DMS114 treated with DMSO at 0.1 percent for 48 hours (cell line): ENCODE measurements around the gene ATXN7L2.

Experiments used
- DNase-seq: peaks from one replicate; lab custom pipeline; 2025; ENCODE audit not compliant: unreplicated experiment; lab: John Stamatoyannopoulos, UW

Gene ATXN7L2

DNA sequence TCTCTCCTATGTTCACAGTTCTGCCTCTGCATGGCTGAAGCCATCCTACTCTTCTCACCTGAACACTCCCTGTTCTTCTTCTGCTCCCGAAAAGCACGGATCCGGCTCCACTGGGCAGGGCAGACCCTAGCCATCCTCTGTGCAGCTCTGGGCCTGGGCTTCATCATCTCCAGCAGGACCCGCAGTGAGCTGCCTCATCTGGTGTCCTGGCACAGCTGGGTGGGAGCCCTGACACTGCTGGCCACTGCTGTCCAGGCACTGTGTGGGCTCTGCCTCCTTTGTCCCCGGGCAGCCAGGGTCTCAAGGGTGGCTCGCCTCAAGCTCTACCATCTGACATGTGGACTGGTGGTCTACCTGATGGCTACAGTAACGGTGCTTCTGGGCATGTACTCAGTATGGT lies 12.0 kb downstream of the ATXN7L2 start:
- no peak for DNase-seq

DNA sequence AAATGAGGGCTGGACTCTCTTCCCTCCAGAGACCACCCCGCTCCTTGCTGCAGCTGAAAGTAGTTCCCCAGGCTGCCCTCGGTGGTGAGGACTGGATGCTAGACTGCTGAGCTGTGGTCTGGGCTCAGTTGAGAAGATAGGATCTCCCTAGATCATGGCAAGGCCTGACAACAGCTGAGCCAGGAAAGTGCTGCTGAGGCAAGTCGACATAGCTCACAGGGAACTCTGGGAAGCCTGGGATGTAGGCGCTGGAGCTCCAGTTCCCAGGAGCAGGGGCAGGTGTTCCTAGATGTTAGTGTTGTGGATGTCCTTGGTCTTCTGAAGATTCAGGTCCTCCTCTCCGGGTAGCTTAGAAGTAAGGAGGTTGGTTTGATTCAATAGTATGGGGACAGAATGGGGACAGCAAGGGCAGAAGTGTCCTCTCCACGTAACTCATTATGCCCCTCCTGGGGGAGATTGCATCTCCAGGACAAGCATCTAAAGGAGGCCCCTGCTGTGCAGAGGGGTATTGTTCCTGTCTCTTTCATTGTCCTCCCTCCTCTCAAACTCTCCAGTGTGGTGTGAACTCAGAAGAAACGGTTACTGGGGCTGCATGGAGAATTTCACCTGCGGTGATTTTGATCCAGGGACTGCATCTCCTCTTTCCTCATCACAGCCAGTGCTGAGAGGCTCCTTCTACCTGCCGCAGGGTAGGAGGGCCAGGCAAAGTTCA lies 13.9 kb downstream of the ATXN7L2 start:
- DNase-seq, result no peak

DNA sequence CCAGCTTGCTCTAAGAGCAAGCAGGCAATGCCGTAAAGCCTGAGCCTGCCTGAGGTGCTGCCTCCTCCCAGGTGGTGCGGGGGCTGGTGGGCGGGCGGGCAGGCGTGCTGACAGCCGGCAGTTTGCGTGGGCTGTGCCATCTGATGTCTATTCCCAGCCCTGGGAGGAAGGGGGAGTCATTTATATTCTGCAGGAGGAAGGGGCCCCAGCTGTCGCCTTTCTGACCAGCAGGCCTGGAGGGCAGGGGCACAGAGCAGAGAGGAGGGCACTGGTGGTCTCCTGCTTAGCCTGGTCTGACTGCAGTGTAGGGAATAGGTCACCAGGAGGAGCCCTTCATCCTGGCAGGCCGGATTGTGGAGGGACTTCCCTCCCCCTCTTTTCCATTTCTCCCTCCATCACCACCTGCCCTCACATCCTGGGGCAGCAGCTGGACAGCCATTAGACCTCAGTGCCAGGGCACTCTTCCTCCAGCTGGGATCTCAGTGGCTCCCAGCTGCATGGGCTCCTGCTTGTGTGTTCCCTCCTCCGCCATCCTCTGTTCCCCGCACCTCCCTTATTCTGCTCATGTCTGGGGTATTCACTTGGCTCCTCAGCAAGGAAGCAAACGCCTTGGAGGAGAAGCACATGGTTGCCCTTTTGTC lies 14.6 kb downstream of the ATXN7L2 start:
- DNase-seq, result peak; percentile 55

DNA sequence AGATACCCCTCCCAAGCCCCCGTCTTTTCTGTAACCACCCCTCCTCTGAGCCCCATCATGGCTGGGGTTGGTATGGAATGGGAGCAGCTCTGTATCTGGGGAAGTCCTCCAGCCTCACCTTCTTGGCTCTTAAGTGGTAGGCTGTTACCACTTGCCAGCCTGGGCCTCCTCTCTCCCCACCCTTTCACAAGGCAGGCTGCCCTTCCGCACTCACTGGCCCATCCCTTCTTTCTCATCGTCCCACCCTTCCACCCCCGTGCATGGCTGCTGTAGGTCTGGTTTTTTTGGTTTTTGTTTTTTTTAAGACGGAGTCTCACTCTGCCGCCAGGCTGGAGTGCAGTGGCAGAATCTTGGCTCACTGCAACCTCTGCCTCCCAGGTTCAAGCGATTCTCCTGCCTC lies 15.4 kb downstream of the ATXN7L2 start:
- DNase-seq, result no peak

DNA sequence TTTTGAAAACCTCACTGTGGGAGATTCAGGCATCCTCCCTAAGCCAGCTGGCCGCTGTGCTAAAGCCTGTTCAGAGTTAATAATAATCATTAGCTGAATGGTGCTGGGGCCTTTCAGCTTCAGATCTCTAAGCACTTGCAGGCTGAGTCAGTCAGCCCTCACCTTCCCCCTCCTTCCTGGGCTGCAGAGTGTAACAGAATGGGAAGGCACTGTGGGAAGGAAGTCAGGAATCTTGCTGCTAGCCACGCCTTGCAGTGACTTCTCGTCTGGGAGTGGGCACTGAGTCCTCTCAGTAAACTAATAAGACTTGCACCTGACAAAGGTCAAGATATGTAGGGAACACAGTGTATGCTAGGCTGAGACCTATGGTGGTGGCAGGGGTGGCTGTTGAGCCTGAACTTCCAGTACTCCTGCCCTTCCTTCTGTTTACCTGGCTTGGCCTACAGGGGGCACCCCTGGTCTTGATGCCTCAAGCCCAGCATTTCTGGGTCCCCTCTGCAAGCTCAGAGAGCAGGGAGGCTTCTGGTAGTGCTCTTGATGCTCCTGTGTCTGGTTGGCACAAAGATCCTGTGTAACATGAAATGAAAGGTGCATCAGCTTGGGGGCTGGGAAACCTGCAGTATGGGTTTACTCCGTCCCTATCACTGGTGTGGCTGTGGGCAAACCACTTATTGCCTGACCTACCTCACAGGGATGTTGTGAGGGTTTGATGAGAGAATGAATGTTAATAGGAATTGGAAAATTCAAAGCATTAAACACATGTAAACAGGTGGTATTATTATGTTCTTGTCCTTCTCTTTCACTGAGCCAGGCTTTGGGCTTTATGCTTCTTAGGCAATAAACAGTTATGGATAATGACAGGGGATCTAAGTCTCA lies 16.2 kb downstream of the ATXN7L2 start:
- DNase-seq, result peak; percentile 60

DNA sequence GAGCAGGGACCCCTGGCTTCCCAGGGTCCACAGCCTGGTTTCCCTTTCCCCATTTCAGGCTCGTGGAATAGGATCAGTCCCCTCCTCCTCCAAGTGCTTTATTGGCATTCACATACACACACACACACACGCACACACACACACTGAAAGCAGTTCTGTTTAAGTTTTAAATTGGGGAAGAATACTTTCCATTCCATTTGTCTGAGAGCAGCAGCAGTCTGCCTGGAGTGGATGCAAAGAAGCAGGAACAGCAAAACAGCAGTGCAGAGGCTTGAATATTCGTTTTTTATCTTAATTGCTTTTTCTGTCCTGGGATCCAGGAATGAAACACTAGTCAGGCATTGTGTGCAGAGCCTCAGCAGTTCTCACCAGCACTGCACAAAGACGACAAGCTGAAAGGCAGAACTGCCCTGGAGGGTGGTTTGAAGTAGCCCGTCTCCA lies 17.3 kb downstream of the ATXN7L2 start:
- DNase-seq, result no peak

DNA sequence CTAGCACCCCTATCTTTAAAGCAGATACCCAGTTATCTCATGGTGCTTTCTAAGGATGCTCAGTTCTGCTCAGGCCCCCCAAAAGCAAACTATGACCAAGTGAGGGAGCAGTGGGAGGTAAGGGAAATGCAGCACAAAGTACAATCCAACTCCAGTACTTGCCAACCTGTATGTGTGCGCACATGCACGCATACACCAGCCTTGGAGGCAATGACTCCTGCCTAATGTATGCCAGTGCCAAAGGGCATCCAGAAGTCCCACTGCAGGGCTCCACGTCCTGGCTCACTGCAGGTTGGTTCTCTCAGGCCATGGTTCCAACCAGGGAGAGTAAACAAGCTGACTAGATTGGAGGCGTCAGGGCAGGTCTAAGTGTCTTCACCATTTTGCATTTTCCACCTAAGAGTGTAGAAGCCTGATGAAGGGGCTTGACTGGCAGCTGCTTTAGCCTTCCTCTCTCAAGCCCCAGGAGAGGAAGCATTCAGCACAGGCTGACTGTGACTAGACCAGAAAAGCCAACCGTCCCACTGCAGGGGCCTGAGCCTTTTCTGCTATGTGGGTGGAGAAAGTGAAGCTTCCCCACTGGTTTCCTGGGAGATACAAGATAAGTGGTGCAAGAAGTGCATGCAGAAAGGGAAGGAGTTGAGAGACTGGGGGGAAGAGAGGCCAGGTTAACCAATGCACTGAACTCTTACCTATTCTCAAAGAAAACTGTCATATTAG lies 18.1 kb downstream of the ATXN7L2 start:
- no peak for DNase-seq

DNA sequence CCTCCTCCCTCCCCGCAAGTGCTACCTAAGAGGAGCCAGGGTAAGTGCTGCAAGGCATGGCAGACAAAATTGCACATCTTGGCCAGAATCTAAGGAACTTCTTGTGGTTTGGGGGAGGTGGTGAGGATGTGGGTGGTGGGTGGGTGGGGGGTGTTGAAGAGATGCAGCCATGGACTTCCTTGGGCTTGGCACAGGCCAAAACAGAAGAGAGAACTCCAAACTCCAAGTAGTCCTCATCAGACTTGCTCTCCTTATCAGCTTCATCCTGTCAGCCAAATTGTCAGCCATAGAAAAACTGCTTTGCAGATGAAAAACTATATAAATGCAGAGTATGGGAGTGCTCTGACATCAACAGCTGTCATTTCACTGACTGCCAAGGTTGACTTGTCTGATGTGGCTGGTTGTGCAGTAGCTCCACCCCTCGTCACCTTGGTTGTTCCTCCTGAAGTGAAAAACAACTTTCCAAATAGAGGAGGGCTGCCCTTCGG lies 18.7 kb downstream of the ATXN7L2 start:
- no peak for DNase-seq

DNA sequence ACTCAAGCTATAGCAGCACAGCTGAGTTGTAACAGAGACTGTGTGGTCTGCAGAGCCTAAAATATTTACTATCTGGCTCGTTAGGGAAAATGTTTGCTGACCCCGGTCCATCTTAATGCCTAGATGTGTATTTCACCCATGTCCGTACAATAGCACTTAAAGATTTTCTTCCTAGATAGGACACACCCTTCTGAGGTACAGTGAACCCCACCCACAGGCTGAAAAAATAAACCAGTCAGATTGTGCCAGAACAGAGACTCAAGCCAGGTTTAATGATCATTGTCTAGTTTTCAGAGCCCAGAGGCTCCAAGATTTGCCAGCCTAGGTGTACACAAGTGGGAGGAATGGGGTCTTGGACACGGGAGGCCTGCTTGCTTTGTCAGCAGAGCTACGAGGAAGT lies 20.2 kb downstream of the ATXN7L2 start:
- DNase-seq, result no peak

DNA sequence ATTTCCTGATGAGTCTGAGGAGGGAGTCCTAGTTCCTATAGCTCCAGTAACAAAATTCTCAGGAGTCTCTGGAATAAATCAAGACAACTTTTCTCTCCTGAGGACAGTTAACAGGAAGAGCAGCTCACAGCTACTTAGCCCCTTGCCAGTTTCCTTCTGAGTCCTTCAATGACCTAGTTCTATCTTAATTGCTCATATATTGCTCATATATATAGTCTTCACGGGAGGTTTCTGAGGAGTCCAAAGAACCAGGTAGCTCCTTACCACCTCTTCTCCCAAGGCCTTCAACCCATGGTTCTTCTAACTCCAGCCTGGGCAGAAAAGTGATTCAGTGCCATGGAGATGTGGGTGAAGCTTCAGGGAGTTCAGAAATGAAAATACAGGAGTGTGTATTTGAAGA lies 21.3 kb downstream of the ATXN7L2 start:
- no peak for DNase-seq

DNA sequence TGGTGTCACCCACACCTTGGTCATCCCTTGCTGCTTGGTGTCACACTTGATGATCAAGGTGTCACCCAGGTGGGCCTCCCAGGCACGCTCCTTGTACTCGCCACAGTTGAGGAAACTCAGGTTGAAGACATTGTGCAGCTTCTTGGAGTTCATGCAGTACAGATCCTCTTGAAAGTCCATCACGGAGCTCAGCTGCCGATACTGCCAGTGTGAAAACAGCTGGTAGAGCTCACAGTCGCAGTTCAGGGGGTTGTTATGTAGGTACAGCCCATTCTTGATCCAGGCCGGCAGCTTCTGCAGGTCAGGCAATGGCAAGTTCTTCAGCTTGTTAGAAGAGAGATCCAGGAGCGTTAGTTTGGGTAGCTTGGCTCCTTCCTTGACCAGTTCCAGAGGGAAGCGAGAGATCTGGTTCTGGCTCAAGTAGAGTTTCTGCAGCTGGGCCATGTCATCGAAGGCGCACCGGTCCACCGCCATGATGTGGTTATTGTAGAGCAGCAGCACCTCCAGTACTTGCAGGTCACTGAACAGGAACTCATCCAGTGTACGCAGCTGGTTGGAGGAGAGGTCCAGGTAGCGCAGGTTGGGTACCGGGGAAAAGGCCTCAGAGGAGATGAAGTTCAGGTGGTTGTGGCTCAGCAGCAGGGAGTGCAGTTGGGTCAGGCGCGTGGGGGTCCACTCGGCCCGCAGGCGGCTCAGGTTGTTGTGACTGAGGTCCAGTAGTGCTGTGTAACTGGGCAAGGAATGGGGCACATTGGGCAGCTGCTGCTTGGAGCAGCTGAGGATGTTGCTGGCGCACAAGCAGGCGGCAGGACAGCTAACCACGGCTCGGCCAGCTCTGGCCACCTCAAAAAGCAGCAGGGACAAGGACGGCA lies 24.5 kb downstream of the ATXN7L2 start:
- DNase-seq, result no peak

DNA sequence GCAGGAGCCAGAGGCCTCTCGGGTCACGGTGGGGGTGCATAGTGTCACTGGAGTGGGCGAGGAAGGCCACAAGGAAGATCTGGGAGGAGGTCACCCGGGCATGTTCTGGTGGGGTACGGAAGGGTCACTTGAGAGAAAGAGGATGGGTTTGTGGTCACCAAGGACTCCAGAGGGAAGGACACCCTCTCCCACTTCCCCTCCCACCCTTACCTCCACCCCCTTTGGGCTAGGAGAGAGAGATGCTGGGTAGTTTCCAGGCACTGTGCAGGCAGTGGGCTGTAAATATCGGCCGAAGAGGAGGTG lies 25.1 kb downstream of the ATXN7L2 start:
- DNase-seq, result no peak

DNA sequence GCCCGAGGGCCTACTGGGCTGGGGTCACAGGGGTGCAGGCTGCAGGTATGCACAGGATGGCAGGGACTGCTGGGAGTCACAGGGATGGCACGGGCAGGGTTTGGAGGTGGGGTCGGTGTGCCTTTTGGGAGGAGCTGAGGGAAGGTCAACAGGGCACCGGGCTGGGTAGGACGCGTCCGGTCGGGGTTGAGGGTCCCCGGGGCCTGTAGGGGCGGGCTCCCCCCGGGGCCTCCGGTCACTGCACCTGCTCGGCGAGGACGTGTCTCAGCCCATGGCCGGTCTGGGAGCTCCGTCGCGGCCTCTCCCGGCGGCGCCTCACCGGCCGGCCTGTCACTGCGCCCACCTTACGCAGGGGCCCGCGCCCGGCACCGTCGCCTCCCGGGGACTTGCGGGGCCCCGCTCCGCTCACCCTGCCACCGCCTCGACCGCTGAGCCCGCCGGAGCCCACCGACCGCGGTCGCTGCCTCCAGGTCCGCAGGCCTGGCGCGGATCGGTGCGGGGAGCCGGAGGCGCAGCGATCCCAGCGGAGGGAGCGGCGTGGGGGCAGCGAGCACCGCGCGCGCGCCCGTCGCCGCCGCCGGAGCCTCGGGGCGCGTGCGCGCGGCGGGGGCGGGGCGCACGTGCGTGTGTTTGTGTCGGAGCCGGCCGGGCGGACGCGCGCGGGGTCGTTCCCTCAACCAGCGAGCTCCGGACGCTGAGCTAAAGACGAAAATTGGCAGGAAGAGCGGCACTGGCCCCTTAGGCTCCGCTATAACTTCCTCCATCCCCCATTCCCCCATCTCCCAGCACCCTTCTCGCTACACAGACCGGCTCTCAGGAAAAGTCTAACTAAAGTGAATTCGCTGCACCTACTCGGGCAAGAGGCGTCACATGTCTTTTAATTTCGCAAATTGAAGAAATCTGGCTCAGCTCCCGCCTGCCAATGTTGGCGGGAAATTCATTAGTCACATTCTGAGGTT lies 25.8 kb downstream of the ATXN7L2 start, which contains the start of gene AMIGO1:
TSS of gene AMIGO1 (minus strand) at position 552 of the 959 bp plus-strand sequence. CDS start 815 bp downstream, outside the sequence.
- peak; percentile 46 for DNase-seq

DNA sequence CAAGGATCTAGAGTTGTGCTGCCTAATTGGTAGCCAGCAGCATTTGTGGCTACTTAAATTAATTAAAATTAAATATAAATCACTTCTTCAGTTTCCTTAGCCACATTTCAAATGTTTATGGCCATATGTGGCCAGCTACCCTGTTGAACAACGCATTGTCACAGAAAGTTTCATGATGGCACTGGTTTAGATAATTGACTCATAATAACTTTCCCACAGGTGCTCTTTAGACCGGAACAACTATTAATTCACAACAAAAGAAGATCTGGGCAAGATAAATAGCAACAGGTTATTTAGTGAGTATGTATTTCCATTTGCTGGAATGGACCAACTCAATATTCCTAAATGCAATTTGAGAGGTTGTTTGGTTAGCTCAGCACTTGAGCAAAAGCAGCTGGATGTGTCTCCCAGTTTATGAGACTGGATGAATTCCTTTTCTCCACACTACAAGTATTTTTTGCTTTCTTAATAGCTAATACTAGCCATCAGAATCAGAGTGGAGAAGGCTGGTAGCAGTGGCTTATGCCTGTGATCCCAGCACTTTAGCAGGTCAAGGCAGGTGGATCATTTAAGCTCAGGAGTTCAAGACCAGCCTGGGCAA lies 29.5 kb downstream of the ATXN7L2 start:
- DNase-seq, result no peak

DNA sequence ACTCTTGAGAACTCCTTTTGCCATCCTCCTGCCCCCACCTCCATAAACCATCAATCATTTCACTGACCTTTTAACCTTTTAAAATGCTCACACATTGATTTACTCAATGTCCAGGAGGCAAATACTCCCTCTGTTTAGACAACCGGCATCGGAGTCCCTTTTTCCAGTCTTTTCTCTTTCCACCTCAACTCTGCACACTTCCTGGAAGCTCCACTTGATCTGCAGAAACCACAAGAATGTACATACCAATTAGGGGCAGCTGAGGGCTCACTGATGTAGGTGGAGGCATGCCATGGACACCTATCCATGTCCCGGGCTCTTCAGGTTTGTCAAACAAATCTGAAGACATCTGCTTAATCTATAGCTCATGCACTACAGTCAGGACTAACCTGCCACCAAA lies 31.1 kb downstream of the ATXN7L2 start:
- DNase-seq, result no peak

DNA sequence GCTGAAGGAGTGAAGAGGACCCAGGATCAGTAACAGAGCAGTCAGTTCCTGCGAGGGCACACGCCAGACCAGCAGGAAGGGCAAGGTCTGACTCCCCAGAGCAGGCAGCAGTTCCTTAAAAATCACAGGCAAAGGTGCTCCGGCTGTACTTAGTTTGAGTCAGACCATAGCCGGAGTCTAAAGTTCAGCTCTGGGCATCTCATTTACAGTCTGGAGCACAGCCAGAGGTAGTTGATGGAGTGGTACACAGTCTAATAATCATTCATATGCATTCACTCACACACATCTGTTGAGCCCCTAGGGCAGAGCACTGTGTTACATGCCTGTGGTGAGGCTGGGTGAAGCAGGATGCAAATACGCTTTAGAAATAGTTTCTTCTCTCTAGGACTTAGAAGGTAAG lies 33.2 kb downstream of the ATXN7L2 start:
- no peak for DNase-seq

DNA sequence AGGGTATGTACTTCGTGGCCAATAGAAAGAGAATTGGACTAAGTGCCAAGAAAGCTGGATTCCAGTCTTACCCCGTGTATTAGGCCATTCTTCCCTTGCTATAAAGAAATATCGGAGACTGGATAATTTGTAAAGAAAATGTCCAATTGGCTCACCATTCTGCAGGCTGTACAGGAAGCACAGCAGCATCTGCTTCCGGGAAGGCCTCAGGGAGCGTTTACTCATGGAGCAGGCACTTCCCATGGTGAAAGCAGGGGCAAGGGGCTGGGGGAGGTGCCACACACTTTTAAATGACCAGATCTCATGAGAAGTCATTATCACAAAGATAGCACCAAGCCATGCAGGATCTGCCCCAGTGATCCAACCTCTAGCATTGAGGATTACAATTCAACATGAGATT lies 33.6 kb downstream of the ATXN7L2 start:
- DNase-seq, result no peak
